GM21423 (cell line): ENCODE results near the gene LUZP2.

Experiments used
- ATAC-seq: cut with Tn5 transposase; IDR thresholded peaks from one replicate; pipeline ENCODE4 v1.9.1; 2021; ENCODE audit warnings: mild to moderate bottlenecking, moderate library complexity; ENCODE audit not compliant: unreplicated experiment

LUZP2 gene

DNA sequence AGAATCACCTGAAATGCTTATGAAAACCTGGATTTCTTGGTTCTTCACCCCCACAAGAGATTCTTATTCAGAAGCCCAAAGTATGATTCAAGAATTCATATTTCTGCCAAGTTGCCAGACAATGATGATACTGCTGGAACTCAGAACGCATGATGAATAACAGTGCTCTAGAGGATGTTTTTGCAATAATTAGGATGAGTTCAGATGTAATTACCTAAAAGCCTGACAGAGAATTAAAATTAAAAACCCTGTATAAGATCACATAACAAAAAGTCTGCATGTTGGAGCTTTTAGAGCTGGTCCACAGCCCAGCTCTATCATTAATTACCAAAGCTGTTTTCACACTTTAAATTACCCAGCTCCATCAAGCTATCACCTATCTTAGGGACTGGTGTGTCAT, 211.8 kb downstream of the LUZP2 start:
- ATAC-seq = no peak

DNA sequence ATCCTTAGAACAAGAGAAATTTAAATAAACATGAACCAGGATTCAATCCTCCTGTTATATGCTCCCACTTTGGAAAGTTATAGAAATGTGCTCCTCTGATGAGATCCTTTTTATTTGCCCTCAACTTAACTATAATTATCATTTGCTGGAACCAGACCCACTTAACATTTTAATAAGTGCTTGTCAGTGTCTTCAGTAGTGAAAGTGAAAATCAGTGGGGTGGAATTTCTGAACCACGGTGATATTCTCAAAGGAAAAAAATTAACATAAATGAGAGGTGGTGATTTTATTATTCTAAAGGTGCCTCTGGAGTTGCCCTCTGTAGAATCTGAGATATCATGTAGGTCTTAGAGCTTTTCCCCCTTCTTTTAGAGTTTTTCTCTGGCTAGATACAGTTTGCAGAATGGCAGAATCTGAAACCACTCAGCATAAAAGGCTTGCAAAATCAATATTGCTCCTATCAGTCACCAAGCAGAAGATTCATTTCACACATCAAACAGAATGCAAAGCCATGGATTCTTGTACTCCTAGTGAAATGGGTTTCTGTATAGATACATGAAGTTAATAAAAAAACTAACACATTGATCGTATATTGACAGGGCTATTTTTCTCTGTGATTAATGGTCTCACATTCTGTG, 213.2 kb downstream of the LUZP2 start:
- ATAC-seq = no peak

DNA sequence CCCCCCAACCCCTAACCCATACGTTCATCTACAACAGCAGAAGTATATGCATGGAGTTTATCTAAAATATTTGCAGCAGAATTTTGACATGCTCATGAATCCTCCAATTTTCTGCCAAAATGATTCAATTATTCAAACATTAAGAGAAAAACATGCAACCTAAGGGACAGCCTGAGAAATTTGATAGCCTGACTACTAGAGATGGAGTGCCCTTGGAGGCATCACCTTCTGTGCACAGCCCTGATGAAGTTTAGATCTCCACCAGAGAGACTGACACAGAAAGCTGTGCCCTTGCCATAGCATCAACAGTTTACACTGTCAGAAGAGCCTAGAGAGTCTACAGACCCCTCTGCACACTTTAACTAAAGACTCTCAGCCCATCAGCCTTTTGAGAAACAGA, 217.7 kb downstream of the LUZP2 start:
- ATAC-seq = no peak

DNA sequence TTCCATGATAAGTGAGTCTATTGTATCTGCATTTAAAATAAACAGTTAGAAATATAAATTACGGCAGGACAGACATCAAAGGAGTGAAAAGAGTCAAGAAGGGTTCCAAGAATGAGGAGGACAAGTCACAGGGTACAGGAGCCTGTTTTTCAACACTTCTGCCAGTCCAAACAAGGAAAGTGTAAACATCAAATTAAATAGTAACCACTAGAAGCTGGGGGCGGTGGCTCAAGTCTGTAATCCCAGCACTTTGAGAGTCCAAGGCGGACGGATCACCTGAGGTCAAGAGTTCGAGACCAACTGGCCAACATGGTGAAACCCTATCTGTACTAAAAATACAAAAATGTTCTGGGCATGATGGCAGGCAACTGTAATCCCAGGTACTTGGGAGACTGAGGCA, 219.6 kb downstream of the LUZP2 start:
- ATAC-seq = no peak

DNA sequence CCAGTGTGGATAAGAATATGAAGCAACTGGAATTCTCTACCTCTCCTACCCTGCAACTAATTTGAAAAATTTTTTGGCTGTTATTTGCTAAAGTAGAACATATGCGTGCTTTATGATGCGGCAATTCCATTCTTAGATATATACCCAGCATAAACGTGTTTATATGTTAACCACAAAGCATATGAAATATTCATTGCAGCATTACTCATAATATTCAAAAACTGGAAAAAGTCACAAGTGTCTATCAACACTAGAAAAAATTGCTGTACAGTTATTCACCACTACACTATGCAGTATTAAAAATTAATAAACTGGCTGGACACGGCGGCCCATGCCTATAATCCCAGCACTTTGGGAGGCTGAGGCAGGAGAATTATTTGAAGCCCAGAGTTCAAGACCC, 226.4 kb downstream of the LUZP2 start:
- no peak for ATAC-seq

DNA sequence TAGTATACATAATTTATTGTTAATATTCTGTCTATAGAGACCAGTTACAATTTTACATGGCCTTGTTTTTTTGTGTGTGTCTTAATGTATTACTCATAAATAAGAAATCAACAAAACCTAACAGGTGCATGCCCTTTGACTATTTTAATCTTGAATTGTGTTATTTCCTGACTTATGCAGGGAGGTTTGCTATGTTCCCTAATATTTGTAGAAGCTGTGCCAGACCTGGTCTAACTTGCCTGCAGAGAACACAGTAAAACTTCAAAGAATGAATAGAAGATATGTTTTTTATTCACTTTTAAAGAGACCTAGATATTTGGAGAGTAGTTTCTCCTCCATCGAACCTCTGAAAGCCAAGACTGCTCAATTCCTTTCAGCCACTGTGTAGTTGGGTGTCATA, 234.7 kb downstream of the LUZP2 start:
- ATAC-seq = no peak

DNA sequence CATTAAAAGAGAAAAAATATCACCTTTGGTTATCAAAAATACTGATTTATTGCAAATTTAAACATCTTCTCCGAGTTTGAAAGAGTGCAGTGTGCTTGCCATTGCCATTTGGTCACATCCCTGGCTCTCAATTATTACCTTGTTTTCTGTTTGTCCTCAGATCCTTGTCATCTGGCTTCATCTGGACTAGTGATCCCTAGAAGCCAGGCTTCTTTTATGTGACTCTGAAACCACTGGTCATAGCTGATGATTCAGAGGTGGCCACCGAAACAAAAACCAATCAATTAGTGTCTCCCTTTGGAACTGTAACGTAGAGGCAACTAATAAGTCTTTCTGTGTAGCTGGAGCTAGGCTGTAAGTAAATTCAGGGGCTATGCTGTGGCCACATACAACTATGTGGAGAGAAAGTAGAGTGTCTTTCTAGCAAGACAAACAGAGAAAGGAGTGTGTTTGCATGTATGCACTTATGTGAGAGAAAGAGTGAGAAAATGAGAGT, 237.9 kb downstream of the LUZP2 start:
- ATAC-seq = no peak

DNA sequence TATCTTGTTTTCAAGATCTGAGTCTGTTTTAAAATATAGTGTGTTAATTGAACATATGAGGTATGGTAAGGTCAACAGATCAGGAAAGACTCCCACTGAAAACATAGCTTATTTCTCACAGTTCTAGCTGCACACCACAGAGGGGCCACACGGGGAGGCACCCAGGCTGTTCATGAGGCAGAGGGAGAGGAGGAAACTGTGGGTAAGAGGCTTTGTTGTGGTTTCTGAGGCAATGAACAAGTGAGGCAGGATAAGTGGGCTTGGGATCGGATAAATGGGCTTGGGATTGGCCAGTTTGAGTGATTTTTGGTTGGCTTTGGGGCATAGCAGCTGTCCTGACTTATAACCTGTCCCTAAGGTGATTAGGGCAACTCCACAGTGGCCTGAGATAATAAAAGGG, 242.1 kb downstream of the LUZP2 start:
- no peak for ATAC-seq

DNA sequence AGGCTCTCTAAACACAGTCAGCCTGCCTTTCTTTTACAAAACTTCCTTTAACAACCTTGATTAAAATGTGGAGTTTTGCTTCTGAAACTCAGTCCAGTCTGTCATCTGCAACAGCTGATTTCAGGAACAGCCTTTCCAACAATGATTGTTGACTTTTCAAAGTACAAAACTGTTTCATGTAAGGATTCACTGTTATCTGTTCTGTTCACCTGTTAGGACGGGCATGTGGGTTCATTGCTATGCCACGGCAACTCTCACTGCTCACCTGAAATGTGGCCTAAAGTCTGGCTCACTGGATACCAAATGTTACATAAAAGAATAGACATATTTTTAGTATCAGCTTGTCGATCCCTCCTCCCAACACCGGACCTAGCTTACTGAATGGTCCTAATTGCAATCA, 242.8 kb downstream of the LUZP2 start:
- no peak for ATAC-seq

DNA sequence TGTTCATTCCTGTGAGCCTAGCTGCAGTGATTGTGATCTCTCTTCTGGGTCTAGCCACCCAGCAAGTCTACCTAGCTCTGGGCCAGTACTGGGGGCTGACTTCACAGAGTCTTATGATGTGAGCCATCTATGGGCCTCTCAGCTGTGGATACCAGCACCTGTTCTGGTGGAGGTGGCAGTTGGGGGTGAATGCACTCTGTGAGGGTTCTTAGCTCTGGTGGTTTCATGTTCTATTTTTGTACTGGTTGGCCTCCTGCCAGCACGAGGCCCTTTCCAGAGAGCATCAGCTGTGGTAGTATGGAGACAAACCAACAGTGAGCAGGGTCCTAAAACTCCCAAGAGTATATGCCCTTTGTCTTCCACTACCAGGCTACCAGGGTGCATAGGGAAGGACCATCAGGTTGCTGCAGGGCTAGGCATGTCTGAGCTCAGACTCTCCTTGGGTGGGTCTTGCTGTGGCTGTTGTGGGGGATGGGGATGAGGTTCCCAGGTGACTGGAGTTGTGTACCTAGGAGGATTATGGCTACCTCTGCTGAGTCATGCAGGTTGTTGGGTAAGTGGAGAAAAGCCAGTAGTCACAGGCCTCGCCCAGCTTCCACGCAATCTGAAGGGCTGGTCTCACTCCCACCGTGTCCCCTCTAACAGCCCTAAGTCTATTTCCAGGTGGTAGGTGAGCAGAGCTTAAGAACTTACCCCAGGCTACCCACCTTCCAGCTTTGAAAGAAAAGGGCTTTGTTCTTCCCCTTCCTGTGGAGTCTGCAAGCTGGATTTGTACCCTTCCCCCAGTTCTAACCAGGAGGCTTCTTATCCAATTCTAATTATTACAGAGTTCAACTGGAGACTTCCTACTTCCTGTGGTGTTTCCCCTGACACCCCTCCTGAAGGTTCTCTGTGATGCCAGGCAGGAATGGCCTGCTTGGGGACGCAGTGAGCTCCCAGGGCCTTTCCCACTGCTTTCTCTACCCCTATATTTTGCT, 250.7 kb downstream of the LUZP2 start:
- ATAC-seq = no peak

DNA sequence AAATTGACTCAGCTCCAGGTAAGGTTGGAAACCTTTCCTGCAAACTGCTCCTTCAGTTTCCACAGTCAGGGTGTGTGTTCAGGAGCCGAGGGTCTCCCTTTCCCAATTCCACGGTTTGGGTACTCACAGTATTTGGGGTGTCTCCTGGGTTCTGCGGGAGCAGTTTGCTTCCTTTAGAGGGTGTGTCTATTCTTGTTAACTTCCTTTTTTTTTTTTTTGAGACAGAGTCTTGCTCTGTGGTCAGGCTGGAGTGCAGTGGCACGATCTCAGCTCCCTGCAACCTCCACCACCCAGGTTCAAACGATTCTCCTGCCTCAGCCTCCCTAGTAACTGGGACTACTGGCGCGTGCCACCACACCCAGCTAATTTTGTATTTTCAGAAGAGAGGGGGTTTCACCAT, 251.4 kb downstream of the LUZP2 start:
- ATAC-seq = no peak

DNA sequence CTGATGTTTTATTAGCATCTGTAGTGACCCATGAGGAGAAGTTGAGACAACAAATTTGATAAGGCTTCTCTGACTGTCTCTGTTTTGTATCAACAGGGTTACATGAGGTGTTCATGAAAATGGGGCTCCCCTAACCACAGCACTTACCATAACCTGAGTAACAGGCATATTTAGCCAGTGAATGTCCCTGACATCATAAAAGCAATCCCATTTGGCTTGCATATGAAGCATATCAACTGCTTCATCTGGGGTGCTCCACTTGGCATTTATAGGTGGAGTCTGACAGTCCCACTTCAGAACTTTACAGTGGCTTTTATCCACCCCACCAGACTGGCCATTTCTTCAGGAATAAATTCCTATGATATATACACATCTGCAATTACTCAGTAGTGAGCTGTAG, 257.6 kb downstream of the LUZP2 start:
- no peak for ATAC-seq

DNA sequence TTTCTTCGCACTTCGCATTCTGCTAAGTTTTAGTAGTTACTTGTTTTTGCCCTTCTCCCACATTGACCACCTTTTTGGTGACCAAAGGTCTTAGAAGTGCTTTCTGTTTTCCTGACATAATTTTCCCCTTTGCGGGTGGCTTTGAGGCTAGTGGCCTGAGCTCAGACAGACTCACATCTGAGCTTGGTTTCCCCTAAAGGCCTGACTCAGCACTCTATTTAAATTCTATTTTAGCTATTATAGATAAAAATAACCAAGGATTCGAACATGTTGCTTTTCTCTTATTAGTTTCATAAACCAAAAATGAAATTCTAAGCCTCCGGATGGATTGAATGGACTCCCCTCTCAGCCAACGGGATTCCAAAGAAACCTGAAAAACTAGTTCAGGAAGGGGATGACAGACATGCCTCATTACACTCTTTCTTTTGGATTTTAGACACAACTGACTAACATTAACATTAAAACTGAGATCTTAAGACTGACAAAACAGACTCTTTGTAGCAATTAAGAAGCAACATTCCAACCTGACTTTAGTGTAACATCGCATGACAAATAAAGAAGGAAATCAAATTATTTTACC, 258.5 kb downstream of the LUZP2 start:
- no peak for ATAC-seq

DNA sequence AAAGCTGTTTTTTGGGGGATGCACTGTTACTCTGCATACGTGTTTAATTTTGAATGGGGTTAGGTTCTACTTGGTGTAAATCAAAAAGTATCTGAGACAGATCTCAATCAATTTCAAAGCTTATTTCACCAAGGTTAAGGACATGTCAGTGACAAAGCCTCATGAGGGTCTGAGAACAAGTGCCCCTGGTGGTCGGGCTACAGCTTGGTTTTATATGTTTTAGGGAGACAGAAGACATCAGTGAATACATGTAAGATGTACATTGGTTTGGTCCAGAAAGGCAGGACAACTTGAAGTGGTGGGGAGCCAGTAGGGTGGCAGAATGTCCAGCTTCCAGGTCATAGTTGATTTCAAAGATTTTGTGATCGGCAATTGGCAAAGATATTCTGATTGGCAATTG, 262.9 kb downstream of the LUZP2 start:
- ATAC-seq = no peak

DNA sequence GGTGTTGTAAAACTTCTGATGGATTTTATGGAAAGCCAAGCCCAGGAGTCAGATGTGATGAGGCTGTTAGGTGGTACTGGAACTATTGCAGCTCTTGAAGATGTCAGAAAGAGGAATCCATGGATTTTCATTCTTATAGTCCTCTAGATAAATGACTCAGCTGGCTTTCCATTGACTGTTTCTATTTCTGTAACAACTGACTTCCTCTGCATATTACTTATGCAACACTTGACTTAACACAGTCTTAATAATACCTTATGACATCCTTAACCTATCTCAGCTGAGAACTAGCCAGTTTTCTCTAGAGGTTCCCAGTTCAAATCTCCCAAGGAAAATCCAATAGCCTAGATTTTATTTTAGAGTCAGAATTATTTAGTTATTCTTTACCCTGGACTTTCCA, 263.8 kb downstream of the LUZP2 start:
- no peak for ATAC-seq

DNA sequence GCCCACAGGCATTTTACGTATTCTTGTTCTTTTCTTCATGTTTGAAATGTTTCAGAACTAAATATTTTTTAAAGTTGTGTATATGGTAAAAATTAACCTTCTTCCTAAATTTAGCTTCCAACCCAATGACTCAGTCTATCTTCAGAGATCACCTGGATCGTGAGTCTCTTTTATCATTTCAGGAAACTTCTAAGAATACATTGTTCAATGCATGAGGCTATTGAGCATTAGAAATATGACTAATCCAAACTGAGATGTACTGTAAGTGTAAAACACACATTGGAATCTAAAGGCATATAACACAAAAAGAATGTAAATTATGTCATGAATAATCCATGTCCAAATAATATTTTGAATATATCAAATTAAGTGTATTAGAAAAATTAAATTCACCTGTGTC, 265.2 kb downstream of the LUZP2 start:
- ATAC-seq = no peak

DNA sequence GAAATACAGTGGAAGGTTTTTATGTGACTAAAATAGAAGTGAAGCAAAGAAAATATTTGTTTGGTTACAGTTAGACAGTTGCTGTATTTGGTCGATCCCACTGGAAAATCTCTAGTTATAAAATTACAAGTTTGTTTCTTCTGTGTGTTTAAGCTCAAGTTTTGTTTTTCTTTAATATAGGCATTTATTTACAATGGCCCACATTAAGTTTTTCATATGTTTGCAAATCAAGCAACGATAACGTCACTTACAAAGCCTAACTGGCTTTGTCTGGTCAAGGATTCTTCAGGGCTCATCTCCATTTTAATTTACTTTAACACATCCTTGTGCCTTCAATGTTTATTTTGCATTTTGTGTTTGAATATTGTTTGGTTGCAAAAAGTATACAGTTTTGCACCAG, 270.6 kb downstream of the LUZP2 start:
- no peak for ATAC-seq

DNA sequence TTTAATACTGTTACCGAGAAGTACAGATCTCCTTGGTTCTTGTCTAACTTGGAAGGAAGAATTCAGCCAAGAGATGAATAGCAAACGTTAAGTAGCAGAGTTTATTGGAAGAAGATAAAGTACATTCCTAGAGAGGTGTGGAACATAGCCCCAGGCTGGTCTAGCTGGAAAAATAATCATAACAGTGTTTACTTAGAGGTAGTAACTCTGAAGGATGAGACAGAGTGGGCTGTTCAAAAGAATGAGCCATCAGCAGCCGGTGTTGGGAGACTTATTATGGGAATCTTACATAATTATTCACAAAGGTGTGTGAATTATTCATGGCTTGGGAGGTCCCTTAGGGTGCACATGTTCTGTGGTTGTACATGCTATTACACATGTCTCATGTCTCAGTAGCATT, 276.5 kb downstream of the LUZP2 start:
- ATAC-seq = no peak

DNA sequence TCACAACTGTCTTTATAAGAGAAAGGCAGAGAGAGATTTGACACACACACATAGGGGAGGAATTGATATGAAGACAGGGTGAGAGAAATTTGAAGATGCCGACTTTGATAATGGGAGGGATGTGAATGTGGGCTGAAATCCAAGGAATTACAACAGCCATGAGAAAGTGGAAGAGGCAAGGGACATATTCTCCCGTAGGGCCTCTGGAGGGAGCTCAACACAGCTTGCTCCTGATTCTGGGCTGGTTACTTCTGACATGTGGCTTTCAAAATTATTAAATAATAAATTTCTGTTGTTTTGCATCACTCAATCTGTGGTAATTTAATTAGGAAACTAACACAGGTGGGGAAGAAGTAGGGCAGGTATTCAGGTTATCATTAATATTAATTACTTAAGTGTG, 282.9 kb downstream of the LUZP2 start:
- ATAC-seq = no peak

DNA sequence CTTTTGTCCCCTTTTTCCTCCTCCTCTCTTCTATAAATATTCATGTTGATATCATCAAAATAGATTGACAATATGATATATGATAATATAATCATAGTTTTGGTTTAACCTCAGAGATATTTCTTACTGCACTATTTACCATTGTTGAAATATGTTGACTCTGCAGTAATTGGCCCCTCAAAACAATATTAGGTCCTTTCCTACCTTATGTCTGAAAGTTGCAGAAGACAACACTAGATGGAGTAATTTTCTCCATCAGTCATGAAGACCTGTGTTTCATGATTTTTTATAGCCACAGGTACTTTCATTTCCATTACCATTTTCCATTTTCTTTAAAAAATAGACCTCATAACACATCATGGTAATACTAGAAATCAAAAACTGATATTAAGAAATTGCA, 284.4 kb downstream of the LUZP2 start:
- no peak for ATAC-seq

DNA sequence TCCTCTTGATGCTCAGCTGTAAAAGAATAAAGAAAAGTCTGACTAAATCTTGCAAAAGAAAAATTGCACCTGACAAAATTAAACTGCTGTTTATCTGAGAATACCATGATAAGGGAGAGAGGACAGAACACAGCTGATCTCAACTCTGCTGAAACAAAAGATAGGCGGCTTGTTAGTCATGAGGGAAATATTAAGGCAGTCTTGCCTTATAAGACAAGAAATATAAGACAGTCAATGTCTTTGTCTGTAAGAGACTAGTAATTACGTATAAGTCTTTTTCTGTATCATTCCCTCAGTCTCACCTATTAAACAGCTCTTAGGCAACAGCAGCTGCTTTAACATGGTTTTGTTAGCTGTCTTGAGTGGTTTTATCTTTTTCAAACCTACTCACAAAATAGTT, 296.6 kb downstream of the LUZP2 start:
- no peak for ATAC-seq

DNA sequence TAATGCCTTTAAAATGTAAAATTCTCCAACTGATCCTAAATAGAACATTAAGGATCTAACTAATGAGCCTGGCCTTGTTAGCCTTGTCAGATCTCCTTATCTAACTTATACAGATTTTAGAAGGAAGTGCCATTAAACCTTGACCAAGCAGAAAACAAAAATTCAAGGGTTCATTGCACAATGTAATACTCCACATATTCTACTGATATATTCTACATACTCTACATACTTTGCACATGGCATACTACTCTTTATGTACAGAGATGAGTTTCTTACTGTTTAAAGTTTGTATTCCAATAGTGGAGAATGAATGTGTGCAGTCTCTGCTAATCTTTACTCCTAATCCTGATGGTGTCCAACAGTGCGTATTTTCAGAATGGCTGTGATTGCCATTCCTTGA, 297.2 kb downstream of the LUZP2 start:
- no peak for ATAC-seq
